Measurements from ENCODE around the gene REXO2.

Gene REXO2

DNA sequence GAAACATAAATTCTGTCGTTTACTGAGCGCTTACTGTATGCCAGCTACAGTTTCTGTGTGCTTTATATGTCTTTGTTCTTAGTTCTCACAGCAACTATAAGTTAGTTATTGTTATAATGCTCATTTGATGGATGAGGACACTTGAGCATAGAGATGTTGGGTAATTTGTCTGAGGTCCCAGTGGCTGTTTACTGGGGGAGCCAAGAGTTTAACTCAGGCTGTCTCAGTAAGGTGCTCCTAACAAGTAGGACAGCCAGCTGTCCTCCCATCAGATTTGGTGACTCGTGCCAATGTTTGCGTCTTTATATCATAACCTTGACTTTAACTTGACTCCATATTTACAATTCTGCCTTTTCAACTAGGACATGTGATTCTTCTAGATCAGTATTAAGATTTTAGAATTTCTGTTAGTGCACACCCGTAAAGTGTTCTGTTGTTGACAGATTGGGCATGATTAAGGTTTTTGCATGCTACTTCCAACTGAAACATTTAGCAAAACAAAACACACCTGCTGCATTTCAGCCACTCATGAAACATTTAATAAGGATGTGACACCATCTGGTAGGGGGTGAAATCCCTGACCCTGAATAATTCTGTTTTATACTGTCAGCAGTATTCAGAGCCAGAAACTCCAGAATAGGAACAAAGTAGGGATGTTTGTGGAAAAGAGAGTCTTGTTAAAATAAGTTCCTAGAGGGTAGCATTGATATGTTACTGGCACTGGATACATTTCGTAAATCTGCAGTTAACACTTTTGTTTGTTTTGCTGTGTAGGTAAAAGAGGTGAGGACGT, 1.9 kb downstream of the REXO2 start:
- no peak for DNase-seq

DNA sequence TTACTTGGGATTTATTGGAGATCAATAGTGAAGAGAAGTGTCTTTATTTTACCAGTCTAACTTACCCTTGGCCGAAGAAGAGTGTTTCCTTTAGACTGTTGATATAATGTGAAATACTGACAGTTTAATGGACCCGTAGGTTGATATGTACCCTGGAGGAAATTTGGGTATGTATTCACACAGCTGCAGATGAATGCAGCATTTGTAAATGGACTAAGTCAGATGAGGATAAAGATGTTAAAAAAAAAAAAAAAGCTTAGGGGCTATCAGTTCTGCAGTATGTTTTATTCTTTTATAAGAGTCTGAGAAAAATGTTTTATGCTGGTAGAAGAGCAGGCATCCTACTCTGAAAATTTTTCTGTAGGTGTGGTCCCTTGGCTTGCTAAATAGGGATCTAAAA, 2.7 kb downstream of the REXO2 start:
- no peak for DNase-seq

DNA sequence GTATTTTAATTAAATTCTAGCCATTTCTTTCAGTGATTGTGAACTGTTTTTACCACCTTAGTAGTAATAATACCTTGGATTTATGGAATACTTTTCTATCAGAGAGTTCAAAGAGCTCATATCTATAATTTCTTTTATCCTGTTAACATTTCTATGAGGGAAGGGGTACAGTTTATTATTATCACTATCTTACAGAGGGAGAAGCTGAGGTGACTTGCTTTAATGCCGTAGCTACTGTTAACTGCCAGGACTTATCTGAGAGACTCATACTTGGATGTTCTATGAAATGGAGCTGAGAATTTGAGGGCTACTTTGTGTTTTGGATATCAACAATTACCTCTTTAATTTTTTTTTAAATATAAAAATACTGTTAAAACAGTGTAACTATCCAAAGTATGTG, 3.3 kb downstream of the REXO2 start:
- DNase-seq: no peak

DNA sequence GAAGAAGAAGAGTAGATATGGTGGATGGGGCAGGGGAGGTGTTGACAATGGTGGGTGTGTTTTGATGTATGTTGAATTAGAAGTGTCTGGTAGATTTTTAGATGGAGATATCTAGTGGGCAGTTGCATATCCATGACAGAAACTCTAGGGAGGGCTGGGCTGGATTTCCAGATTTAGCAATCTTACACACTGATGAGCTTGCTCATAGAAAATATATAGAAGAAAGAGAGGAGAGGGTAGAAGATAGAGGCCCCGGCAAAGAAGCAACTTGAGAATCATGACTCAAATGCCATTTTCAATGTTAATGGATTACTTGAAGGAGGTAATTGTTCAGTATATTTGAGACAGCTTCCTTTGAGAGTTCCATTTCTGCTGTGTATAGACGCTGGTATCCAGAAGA, 8.2 kb downstream of the REXO2 start:
- no peak for DNase-seq

- DNase-seq: no peak
These were observed 8.6 kb downstream of the REXO2 start for GRCh38 chr11:114447892-114448291.

DNA sequence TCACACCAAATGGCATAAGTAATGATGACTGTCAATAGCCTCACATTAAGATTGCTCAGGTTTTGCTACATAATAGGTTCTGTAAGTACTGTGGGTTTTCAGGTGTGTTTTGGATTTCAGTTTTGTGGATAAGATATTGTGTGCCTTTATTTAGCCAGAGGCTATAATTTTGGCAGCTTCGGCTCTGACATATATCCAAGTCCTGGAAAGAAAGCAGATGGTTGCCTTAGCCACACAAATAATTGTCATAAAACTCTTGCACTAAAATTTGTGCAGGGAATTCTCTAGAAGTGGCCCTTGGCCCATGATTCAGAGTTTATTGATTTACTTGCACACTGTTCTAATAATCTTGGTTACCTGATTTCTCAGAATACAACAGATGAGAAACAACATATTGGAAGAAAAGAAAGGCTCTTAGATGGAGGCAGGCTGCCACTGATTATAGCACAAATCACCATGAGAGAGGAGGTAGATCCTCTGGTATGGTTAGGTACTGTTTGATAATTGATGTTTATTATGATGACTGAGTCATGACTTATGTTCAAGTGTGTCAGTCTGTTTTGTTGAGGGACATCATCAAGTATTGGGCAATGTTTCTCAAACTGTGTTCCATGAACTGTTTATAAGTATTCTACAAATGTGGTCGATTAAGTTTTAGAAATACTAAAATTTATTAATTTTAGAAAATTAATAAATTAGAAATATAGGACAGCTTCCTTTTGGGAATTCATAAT, 9.6 kb downstream of the REXO2 start:
- no peak for DNase-seq

GRCh38 chr11:114449845-114450244, 10.6 kb downstream of the REXO2 start:
- DNase-seq: no peak

DNA sequence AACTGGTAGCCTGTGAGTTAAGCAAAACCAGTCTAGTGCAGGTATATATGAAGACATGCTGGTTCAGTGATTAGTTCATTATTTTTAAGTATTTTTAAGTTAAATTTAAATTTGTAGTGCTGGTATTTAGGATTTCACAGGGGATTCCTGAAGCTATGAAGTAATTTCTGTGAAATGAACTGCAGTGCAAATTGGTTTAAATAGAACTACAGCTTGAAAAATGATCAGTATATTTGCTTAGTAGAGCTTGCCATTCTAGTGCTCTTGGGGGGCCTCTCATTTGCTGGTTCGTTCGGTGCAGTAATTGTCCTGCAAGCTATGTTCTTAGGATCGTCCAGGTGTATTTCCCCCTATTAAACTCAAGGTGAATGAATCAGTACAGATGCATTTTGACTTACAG, 13.1 kb downstream of the REXO2 start:
- DNase-seq: no peak

DNA sequence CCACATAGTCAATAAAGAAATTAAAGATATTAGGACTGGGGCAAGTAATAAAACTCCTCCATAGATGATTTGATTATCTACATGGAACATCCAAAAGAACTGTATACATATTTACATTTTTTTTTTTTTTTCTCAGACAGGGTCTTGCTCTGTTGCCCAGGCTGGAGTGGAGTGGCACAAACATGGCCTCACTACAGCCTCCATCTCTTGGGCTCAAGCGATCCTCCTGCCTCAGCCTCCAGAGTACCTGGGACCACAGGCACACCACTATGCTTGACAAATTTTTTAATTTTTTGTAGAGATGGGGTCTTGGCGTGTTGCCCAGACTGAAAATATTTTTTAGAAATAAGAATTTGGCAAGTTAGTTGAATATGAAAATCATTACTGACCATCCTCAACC, 24.7 kb downstream of the REXO2 start:
- no peak for DNase-seq

DNA sequence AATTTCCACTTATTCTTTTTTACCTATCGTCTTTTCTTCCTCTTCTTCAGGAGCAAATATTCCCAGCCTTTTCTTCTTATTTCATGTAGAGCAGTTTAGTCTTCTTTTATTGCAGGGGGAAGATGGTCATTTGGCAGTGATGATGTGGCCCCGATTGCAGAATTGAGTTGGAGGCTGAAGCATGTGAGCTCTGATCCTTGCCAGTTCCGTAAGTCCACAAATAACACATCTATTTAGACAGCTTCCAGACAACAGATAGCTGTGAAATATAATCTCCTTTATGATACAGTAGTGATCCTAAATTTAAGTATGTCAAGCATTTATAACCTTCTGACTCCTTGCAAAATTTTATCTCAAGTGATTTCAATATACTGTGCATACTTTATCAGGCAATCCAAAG, 27.5 kb downstream of the REXO2 start:
- no peak for DNase-seq

DNA sequence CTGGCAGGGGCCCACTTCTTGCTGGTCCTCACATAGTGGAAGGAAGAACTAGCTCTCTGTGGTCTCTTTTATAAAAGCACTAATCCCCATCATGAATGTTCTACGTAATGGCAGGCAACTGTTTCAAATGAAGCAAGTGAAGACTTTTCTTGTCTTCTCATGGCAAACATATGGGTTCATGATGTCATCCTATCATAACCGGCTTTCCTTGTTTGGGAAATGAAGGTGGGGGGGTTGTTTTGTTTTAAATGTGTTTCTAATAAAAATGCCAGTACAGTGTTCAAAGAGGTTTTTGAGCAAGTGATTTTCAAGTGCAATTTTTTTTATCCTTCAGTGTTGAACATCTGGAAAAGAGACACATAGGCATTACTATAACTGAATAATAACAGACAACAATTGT, 33.4 kb downstream of the REXO2 start:
- no peak for DNase-seq

DNA sequence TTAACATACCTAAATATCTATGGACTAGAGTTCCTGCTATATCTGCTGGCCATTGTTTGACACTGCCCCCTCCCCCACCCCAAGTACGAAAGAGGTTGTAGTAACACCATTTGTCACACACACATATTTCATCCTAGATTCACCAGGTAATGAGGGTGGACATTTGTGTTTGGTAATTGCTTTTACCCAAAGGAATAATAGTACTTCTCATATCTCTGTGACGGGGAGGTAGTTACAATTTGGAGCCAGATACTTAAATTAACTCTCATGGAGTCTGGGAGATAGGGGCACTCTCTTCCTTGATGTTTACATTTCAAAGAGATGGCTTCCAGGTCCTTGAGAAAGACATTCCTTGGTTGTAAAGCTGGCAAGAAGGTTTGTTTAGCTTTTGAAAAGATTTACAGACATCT, 38.7 kb downstream of the REXO2 start:
- DNase-seq: no peak

GRCh38 chr11:114478768-114479167, 39.5 kb downstream of the REXO2 start:
- DNase-seq: no peak

GRCh38 chr11:114479331-114479730, 40.1 kb downstream of the REXO2 start:
- DNase-seq: no peak

DNA sequence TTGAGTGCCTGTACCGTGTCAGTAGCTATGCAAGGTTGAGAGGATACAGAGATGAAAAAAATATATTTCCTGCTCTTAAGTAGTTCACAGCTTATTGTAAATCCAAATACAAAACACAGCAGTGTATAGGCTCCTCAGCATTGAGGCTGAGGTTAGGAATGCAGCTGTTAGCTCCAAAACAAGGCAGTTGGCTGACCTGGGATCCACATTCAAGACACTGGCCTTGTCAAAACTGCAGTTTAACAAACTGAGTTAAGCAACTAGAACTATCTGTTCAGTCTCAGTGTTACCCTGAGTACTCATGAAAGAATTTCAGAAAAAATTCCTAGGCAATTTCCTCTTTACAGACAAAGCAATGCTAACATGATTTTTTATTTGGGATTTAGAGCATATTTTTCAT, 42.8 kb downstream of the REXO2 start:
- DNase-seq: no peak

GRCh38 chr11:114483929-114484328, 44.7 kb downstream of the REXO2 start:
- DNase-seq: no peak

DNA sequence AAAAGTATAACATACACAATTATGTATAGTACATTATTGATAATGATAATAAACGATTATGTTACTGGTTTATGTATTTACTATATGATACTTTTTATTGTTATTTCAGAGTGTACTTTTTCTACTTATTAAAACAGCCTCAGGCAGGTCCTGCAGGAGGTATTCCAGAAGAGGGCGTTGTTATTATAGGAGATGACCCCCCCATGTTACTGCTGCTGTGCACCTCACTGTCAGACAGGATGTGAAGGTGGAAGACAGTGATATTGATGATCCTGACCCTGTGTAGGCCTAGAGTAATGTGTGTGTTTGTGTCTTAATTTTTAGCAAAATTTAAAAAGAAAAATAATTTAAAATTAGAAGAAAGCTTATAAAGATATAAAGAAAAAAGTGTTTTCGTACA, 57.6 kb downstream of the REXO2 start:
- no peak for DNase-seq

DNA sequence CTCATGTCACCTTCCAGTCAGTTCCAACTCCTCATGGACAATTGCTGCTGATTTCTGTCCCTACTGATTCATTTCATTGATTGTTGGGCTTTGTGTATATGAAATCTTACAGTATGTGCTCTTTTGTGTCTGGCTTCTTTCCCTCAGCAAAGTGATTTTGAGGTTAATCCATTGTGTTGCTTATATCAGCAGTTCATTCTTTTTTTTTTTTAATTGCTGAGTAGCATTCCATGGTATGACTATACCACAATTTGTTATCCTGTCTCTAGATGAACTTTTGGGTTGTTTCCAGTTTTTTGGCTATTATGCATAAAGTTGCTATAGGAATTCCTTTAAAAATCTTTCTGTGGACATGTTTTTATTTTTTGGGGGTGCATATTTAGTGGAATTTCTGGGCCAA, 60.5 kb downstream of the REXO2 start:
- DNase-seq: no peak
